ENCODE measurements around the gene EXOC4.

GRCh38 chr7:133853706-133854276, 600.9 kb downstream of the EXOC4 start:
- TF ChIP-seq POLR2A (IDR thresholded peaks at IDR 0.05; ENCODE audit: low read length) (no peak), GATA1 (IDR thresholded peaks at IDR 0.05; ENCODE audit: low read depth, low read length) (no peak)

Measured in erythroblast (primary cell).